Gastrocnemius medialis (tissue), 4 donors: Measurements from ENCODE around the gene CIB4.

ENCODE experiments used
- CTCF ChIP-seq, 5 experiments: fragments of 450-650 bp in 3 of 5; fragments of 200-600 bp in 2 of 5; sonication (generic) in 2 of 5; IDR thresholded peaks in 4 of 5; conservative IDR thresholded peaks in 1 of 5; 1 replicate in 4 of 5; 2 replicates in 1 of 5; pipeline ENCODE4 v1.5.1; 2016 to 2019; ENCODE audit warnings: antibody characterized with exemption in 5 of 5, mild to moderate bottlenecking in 3 of 5, moderate library complexity in 3 of 5
- POLR2A ChIP-seq, 2 donors: fragments of 450-650 bp; IDR thresholded peaks; one replicate each; pipeline ENCODE4 v1.6.1; 2017; ENCODE audit warnings: antibody characterized with exemption in 2 of 2, mild to moderate bottlenecking in 2 of 2, moderate library complexity in 2 of 2

- no peak for TF ChIP-seq CTCF (IDR thresholded peaks at IDR 0.05 in 4 of 5, conservative IDR thresholded peaks at IDR 0.05 in 1 of 5)
- no peak for TF ChIP-seq POLR2A (IDR thresholded peaks at IDR 0.05)
These were observed 77.0 kb downstream of the CIB4 start for GRCh38 chr2:26564121-26564644.
